Sigmoid colon (tissue), 7 donors: ENCODE results near the gene TMEM107. TPM values are rescaled to one million over a fixed set of nuclear protein-coding genes. Genes with fewer than 3 reads are reported as not detected.
A peak's percentile ranks its signal among the peaks of the same experiment; 100 is the strongest.

Experiments used
- DNase-seq: peaks from one replicate; pipeline ENCODE4 v3.0.0-alpha.2; 2019
- H3K27ac ChIP-seq, 4 donors: fragments of 200-600 bp; sonication (generic); one replicate each; pipeline ENCODE4 v1.5.1; 2016 to 2019; ENCODE audit warnings: mild to moderate bottlenecking in 1 of 4
- H3K27me3 ChIP-seq, 3 donors: fragments of 200-600 bp; sonication (generic); one replicate each; pipeline ENCODE4 v1.5.1; 2019; ENCODE audit warnings: mild to moderate bottlenecking in 1 of 3
- H3K36me3 ChIP-seq, 4 donors: fragments of 200-600 bp; sonication (generic); one replicate each; pipeline ENCODE4 v1.5.1; 2016 to 2019
- H3K4me1 ChIP-seq, 4 donors: fragments of 200-600 bp; sonication (generic); one replicate each; pipeline ENCODE4 v1.5.1; 2017 to 2019
- H3K4me3 ChIP-seq, 4 donors: fragments of 200-600 bp; sonication (generic); one replicate each; pipeline ENCODE4 v1.5.1; 2017 to 2019; ENCODE audit warnings: mild to moderate bottlenecking in 2 of 4, moderate library complexity in 1 of 4
- H3K9me3 ChIP-seq, 4 donors: fragments of 200-600 bp in 3 of 4; sonication (generic) in 3 of 4; one replicate each; pipeline versions ENCODE4 v1.5.1 to v1.6.1; 2013 to 2019
- CTCF ChIP-seq, 4 experiments: fragments of 450-650 bp in 3 of 4; fragments of 200-600 bp in 1 of 4; IDR thresholded peaks; one replicate each; pipeline ENCODE4 v1.5.1; 2016 to 2019; ENCODE audit warnings: antibody characterized with exemption in 4 of 4, mild to moderate bottlenecking in 3 of 4, moderate library complexity in 2 of 4
- EP300 ChIP-seq, 4 donors: sonication (generic); formaldehyde crosslinking; IDR thresholded peaks; one replicate each; pipeline ENCODE4 v1.6.1; 2017; ENCODE audit warnings: antibody characterized with exemption in 4 of 4
- POLR2A ChIP-seq, 2 donors: fragments of 450-650 bp; IDR thresholded peaks; one replicate each; pipeline ENCODE4 v1.6.1; 2016; ENCODE audit warnings: antibody characterized with exemption in 2 of 2, mild to moderate bottlenecking in 2 of 2, moderate library complexity in 2 of 2
- POLR2AphosphoS5 ChIP-seq, 4 donors: sonication (generic); formaldehyde crosslinking; IDR thresholded peaks; one replicate each; pipeline ENCODE4 v1.6.1; 2017; ENCODE audit warnings: antibody characterized with exemption in 4 of 4
- WGBS, 2 donors: extraction: QIAGEN DNeasy Blood & Tissue Kit; methylation state at CpG; one replicate each; pipeline ENCODE4 v1.1.7; 2013; 5-methylcytosine and 5-hydroxymethylcytosine counted together
- intact Hi-C: fragments of 100-400 bp; cut with DNase I; formaldehyde crosslinking; loops from one replicate; pipeline ENCODE4 v1.15.1; 2023
- polyA plus RNA-seq, 3 donors: library from polyadenylated mRNA; stranded (reverse); fragments of 200-250 nt; gene quantifications; one replicate each; pipeline ENCODE4 v1.2.3, GENCODE V29; 2013
- total RNA-seq, 4 donors: library from RNA; depleted of rRNA; stranded (reverse); fragments of >200 nt; gene quantifications; one replicate each; pipeline ENCODE4 v1.1.0, GENCODE V29; 2016
- donor health status: healthy with polysubstance abuse.
- donor health status: Bipolar disorder and iron deficiency.
- donor health status: healthy.

The TMEM107 gene
- total and polyA plus RNA-seq, 7 donors: 4.6 to 61.7 (median 14.4) TPM

GRCh38 chr17:8158267-8159031 is 17.7 kb downstream of the TMEM107 start:
- Histone ChIP-seq H3K36me3 (peaks cover 0 to 22% (median 14%) of the 10 kb centered on the region in 4 donors), H3K4me3 (peak overlapping the region in 1 of 4 donors; percentile 9), H3K27me3 (no peaks in the 10 kb centered on the region), H3K27ac (peak overlapping the region; percentile 98 to 100 (median 99)), H3K4me1 (peaks cover 0 to 59% (median 54%) of the 10 kb centered on the region in 4 donors), H3K9me3 (no peaks in the 10 kb centered on the region)
- WGBS, 2 donors: 38 to 48% methylated on average over 20 of the region's 20 CpGs
- peak; percentile 96 for DNase-seq
- intact Hi-C loops: loop anchor here (1.0 to 5.0 kb wide), 4 partner anchors 20 to 316 kb away; partner anchors contain the start of gene HES7
- no peak for TF ChIP-seq POLR2A (IDR thresholded peaks at IDR 0.05)
- TF ChIP-seq POLR2AphosphoS5 (IDR thresholded peaks at IDR 0.05): peak; percentile 40 to 68 (median 64)
- peak in 3 of 4 experiments; percentile 82 to 89 (median 84) for TF ChIP-seq CTCF (IDR thresholded peaks at IDR 0.05)

GRCh38 chr17:8156246-8156992 is 19.8 kb downstream of the TMEM107 start:
- peak; percentile 100 for DNase-seq
- WGBS, 2 donors: 0 to 1% methylated on average over 59 of the region's 59 CpGs

GRCh38 chr17:8155996-8156245 is 20.3 kb downstream of the TMEM107 start:
- Histone ChIP-seq H3K27ac (peak overlapping the region; percentile 99 to 100 (median 100)), H3K36me3 (peaks cover 0 to 24% (median 15%) of the 10 kb centered on the region in 4 donors), H3K4me3 (peak overlapping the region; percentile 93 to 97 (median 96)), H3K27me3 (no peaks in the 10 kb centered on the region), H3K4me1 (peaks cover 0 to 54% (median 51%) of the 10 kb centered on the region in 4 donors), H3K9me3 (no peaks in the 10 kb centered on the region)
- DNase-seq: no peak
- WGBS, 2 donors: 0 to 3% methylated on average over 11 of the region's 11 CpGs
- intact Hi-C loops: loop anchor here (5.0 kb wide), 1 partner anchor 314 kb away; no protein-coding TSS in a partner anchor
- TF ChIP-seq POLR2A (IDR thresholded peaks at IDR 0.05): no peak
- no peak for TF ChIP-seq POLR2AphosphoS5 (IDR thresholded peaks at IDR 0.05)
- TF ChIP-seq CTCF (IDR thresholded peaks at IDR 0.05): no peak

More at GRCh38 chr17:8156246-8156992, 19.8 kb downstream of the TMEM107 start:
- Histone ChIP-seq H3K4me1 (peaks cover 0 to 58% (median 54%) of the 10 kb centered on the region in 4 donors), H3K9me3 (no peaks in the 10 kb centered on the region), H3K27ac (peak overlapping the region; percentile 99 to 100 (median 100)), H3K36me3 (peaks cover 0 to 28% (median 20%) of the 10 kb centered on the region in 4 donors), H3K4me3 (peak overlapping the region; percentile 93 to 97 (median 96)), H3K27me3 (no peaks in the 10 kb centered on the region)
- intact Hi-C loops: loop anchor here (5.0 kb wide), 1 partner anchor 314 kb away; no protein-coding TSS in a partner anchor
- TF ChIP-seq CTCF (IDR thresholded peaks at IDR 0.05): no peak
- peak; percentile 100 for TF ChIP-seq POLR2A (IDR thresholded peaks at IDR 0.05)
- TF ChIP-seq EP300 (IDR thresholded peaks at IDR 0.05): peak; percentile 59 to 98 (median 77)
- peak; percentile 100 for TF ChIP-seq POLR2AphosphoS5 (IDR thresholded peaks at IDR 0.05)

- H3K4me1 ChIP-seq: peaks cover 0 to 54% (median 51%) of the 10 kb centered on the region in 4 donors
- peak; percentile 67 for DNase-seq
- TF ChIP-seq POLR2AphosphoS5 (IDR thresholded peaks at IDR 0.05): peak in 2 of 4 donors; percentile 2 to 4
- TF ChIP-seq POLR2A (IDR thresholded peaks at IDR 0.05): no peak
- no peak for TF ChIP-seq EP300 (IDR thresholded peaks at IDR 0.05)
Measured at GRCh38 chr17:8155231-8155995, 20.8 kb downstream of the TMEM107 start.

More at GRCh38 chr17:8155231-8155995, 20.8 kb downstream of the TMEM107 start:
- WGBS, 2 donors: 14 to 43% methylated on average over 14 of the region's 14 CpGs
- Histone ChIP-seq H3K27me3 (no peaks in the 10 kb centered on the region), H3K9me3 (no peaks in the 10 kb centered on the region), H3K4me3 (peak overlapping the region; percentile 93 to 97 (median 96)), H3K36me3 (peaks cover 4 to 23% (median 14%) of the 10 kb centered on the region in 4 donors), H3K27ac (peak overlapping the region; percentile 99 to 100 (median 100))
- intact Hi-C loops: loop anchor here (5.0 kb wide), 1 partner anchor 313 kb away; no protein-coding TSS in a partner anchor
